GM12864 (cell line): ENCODE measurements around the gene MIR17HG.

ENCODE experiments used
- DNase-seq: peaks from one replicate; pipeline ENCODE4 v3.0.0-alpha.2; 2011; ENCODE audit warnings: low read depth
- H3K4me3 ChIP-seq: 2 replicates; pipeline ENCODE4 v1.5.1; 2011; ENCODE audit warnings: mild to moderate bottlenecking, low read depth, low read length, control low read depth
- TF ChIP-seq, protein P1 (sequence below): IDR thresholded peaks from 2 replicates; pipeline ENCODE4 v1.5.1; 2011; ENCODE audit warnings: low read depth, mild to moderate bottlenecking, moderate library complexity, low read length, control low read depth, inconsistent platforms; ENCODE audit errors: missing control alignments

Gene MIR17HG

GRCh38 chr13:91346062-91346461, 1.4 kb upstream of the MIR17HG start:
- H3K4me3 ChIP-seq, result no peak overlapping the region
- no peak for DNase-seq
- TF ChIP-seq, protein P1, sequence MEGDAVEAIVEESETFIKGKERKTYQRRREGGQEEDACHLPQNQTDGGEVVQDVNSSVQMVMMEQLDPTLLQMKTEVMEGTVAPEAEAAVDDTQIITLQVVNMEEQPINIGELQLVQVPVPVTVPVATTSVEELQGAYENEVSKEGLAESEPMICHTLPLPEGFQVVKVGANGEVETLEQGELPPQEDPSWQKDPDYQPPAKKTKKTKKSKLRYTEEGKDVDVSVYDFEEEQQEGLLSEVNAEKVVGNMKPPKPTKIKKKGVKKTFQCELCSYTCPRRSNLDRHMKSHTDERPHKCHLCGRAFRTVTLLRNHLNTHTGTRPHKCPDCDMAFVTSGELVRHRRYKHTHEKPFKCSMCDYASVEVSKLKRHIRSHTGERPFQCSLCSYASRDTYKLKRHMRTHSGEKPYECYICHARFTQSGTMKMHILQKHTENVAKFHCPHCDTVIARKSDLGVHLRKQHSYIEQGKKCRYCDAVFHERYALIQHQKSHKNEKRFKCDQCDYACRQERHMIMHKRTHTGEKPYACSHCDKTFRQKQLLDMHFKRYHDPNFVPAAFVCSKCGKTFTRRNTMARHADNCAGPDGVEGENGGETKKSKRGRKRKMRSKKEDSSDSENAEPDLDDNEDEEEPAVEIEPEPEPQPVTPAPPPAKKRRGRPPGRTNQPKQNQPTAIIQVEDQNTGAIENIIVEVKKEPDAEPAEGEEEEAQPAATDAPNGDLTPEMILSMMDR, result no peak

DNA sequence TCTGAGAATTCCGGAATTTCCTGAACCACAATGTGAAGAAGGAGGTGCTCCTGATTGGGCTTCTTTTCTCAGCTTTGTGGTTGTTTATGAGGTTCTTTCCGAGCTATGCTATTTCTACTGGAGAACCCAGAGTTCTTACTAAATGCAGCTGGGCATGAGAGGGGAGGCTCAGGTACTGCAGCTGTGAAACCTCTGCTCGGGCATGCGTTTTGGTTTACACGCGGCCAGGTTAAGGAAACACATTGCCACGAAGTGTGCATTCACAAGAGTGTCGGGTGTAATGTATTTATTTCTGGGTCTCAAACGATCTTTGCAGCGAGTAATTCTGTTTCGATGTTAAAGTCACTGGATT, 661 bp upstream of the MIR17HG start:
- H3K4me3 ChIP-seq, result peak overlapping the region; percentile 74
- DNase-seq, result no peak
- TF ChIP-seq, protein P1, result no peak

DNA sequence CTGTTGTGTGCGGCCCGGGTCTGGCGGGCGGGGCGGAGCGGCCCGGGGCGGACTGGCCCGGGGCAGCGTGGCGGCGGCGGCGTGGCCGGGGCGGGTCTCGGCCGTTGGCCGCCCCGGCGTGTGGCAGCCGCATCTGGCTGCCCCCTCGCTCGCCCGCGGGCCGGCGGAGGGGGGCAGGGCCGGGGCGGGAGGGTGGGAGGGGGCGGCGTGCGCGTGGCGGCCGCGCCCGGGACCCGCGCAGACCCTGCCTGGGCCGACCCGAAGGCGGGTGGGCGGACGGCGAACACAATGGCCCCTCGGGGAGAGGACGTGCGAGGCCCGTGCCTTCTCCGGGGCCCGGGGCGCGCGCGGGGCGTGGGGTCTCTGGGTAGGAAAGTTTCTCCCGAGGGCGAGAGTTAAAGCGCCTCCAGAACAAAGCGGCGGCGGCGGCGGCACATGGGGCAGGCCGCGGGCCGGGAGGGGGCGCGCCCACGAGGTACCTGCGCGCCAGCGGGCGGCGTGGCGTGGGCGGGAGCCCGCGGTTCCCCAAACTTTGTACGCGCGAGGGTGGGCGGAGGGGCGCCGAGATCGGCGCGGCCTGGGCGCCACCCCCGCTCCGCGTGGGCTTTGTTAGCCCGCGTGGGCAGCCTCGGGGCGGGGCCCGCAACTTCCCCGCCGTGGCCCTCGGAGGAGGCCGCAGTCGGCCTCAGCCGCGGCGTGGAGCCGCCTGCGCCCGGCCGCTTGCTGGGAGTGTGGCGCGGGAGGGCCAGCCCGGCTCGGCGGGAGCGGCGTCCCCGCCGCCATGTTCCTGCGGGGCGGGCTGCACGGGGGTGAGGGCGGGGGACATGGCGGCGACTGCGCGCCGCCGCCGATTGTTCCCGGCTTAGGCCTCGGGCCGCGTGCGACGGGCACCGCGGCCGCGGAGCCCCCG, 764 bp downstream of the MIR17HG start:
- no peak for DNase-seq
- TF ChIP-seq, protein P1, result peak; percentile 6
- H3K4me3 ChIP-seq, result peak overlapping the region; percentile 74

GRCh38 chr13:91348906-91349435, 1.5 kb downstream of the MIR17HG start:
- TF ChIP-seq, protein P1, result peak; percentile 91
- peak; percentile 60 for DNase-seq
- peak overlapping the region; percentile 74 for H3K4me3 ChIP-seq

- no peak for DNase-seq
- TF ChIP-seq, protein P1, result no peak
- peak overlapping the region; percentile 74 for H3K4me3 ChIP-seq
Observed at GRCh38 chr13:91349992-91350911, 2.8 kb downstream of the MIR17HG start.

- DNase-seq, result no peak
- TF ChIP-seq, protein P1, result no peak
Observed at GRCh38 chr13:91351123-91351522, 3.6 kb downstream of the MIR17HG start.

More at GRCh38 chr13:91351123-91351522, 3.6 kb downstream of the MIR17HG start:
- peak overlapping the region; percentile 74 for H3K4me3 ChIP-seq
